HG03045 (cell line): ENCODE measurements around the gene MYO15B.
"Not testable (repeated sequence)": the region's sequence is repeated elsewhere in the genome, so short reads cannot be mapped to it uniquely, and the experiment has no call there.

Experiments
- ATAC-seq: cut with Tn5 transposase; IDR thresholded peaks from one replicate; pipeline ENCODE4 v1.9.1; 2021; ENCODE audit warnings: mild to moderate bottlenecking, moderate library complexity; ENCODE audit not compliant: unreplicated experiment

MYO15B gene

GRCh38 chr17:75637143-75637538, 49.5 kb downstream of the MYO15B start:
- ATAC-seq, result no peak

GRCh38 chr17:75637551-75637950, 50.0 kb downstream of the MYO15B start:
- ATAC-seq, result no peak

GRCh38 chr17:75638039-75638438, 50.4 kb downstream of the MYO15B start:
- ATAC-seq, result not testable (repeated sequence)

- ATAC-seq, result no peak
These were observed 51.3 kb downstream of the MYO15B start for GRCh38 chr17:75638893-75639292.

- no peak for ATAC-seq
These were observed 51.7 kb downstream of the MYO15B start for GRCh38 chr17:75639327-75639726.

GRCh38 chr17:75639771-75640555, 52.4 kb downstream of the MYO15B start:
- ATAC-seq, result no peak

GRCh38 chr17:75640556-75641119, 53.0 kb downstream of the MYO15B start:
- no peak for ATAC-seq

- no peak for ATAC-seq
These were observed 53.7 kb downstream of the MYO15B start for GRCh38 chr17:75641343-75641742.

- no peak for ATAC-seq
These were observed 54.7 kb downstream of the MYO15B start for GRCh38 chr17:75642182-75642783.

GRCh38 chr17:75642784-75643642, 55.4 kb downstream of the MYO15B start:
- ATAC-seq, result no peak

- no peak for ATAC-seq
These were observed 56.0 kb downstream of the MYO15B start for GRCh38 chr17:75643643-75644017.

GRCh38 chr17:75645501-75645888, 57.9 kb downstream of the MYO15B start:
- ATAC-seq, result no peak

- peak; percentile 72 for ATAC-seq
These were observed 58.5 kb downstream of the MYO15B start for GRCh38 chr17:75645889-75646637.

- no peak for ATAC-seq
These were observed 59.0 kb downstream of the MYO15B start for GRCh38 chr17:75646638-75646992.

- no peak for ATAC-seq
These were observed 59.5 kb downstream of the MYO15B start for GRCh38 chr17:75647061-75647460.

- ATAC-seq, result no peak
These were observed 60.3 kb downstream of the MYO15B start for GRCh38 chr17:75647921-75648320.

- ATAC-seq, result no peak
These were observed 62.1 kb downstream of the MYO15B start for GRCh38 chr17:75649687-75650086.

- no peak for ATAC-seq
These were observed 63.3 kb downstream of the MYO15B start for GRCh38 chr17:75650874-75651273.

- no peak for ATAC-seq
These were observed 64.7 kb downstream of the MYO15B start for GRCh38 chr17:75652341-75652740.

- ATAC-seq, result no peak
These were observed 65.4 kb downstream of the MYO15B start for GRCh38 chr17:75652934-75653549.
